Measurements from ENCODE around the gene ZNF792. TPM values are rescaled to one million over a fixed set of nuclear protein-coding genes. Genes with fewer than 3 reads are reported as not detected.

The ZNF792 gene
- total RNA-seq, 1 donor from 2014 or later, result 5.9 TPM

- Histone ChIP-seq H2AFZ (ENCODE audit: low read depth, low read length) (no peak overlapping the region), H3K4me1 (ENCODE audit: insufficient read depth, low read length) (no peaks in the 10 kb centered on the region), H3K36me3 (ENCODE audit: insufficient read depth, low read length) (peaks cover 14% of the 10 kb centered on the region), H4K20me1 (ENCODE audit: insufficient read depth, low read length) (peaks cover 35% of the 10 kb centered on the region), H3K9me3 (ENCODE audit: insufficient read depth, low read depth, low read length) (peaks cover 2% of the 10 kb centered on the region), H3K4me3 (ENCODE audit: insufficient read depth, low read depth, low read length) (no peak overlapping the region), H3K27me3 (ENCODE audit: insufficient read depth, low read length) (no peaks in the 10 kb centered on the region), H3K4me2 (ENCODE audit: low read length) (no peak overlapping the region), H3K9ac (ENCODE audit: low read length) (no peak overlapping the region), H3K79me2 (ENCODE audit: insufficient read depth, low read length) (peaks cover 15% of the 10 kb centered on the region), H3K27ac (ENCODE audit: low read depth, low read length) (no peak overlapping the region)
- no peak for FAIRE-seq
- H3K4me3 Mint-ChIP-seq (ENCODE audit: unreplicated experiment), result no peak overlapping the region
- TF ChIP-seq, protein P1, sequence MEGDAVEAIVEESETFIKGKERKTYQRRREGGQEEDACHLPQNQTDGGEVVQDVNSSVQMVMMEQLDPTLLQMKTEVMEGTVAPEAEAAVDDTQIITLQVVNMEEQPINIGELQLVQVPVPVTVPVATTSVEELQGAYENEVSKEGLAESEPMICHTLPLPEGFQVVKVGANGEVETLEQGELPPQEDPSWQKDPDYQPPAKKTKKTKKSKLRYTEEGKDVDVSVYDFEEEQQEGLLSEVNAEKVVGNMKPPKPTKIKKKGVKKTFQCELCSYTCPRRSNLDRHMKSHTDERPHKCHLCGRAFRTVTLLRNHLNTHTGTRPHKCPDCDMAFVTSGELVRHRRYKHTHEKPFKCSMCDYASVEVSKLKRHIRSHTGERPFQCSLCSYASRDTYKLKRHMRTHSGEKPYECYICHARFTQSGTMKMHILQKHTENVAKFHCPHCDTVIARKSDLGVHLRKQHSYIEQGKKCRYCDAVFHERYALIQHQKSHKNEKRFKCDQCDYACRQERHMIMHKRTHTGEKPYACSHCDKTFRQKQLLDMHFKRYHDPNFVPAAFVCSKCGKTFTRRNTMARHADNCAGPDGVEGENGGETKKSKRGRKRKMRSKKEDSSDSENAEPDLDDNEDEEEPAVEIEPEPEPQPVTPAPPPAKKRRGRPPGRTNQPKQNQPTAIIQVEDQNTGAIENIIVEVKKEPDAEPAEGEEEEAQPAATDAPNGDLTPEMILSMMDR (IDR thresholded peaks at IDR 0.05; ENCODE audit: insufficient read depth, low read depth, low read length), result no peak
- no peak for TF ChIP-seq EZH2 (IDR thresholded peaks at IDR 0.05; ENCODE audit: insufficient read depth, low read length)
- no peaks in the 10 kb centered on the region for H3K4me1 Mint-ChIP-seq (ENCODE audit: low read depth, unreplicated experiment)
- H3K27ac Mint-ChIP-seq (ENCODE audit: unreplicated experiment), result peak overlapping the region; percentile 34
- peaks cover 27% of the 10 kb centered on the region for H3K36me3 Mint-ChIP-seq (ENCODE audit: low read depth, unreplicated experiment)
- peaks cover 3% of the 10 kb centered on the region for H3K9me3 Mint-ChIP-seq (ENCODE audit: unreplicated experiment)
- no peak for DNase-seq (ENCODE audit: low read depth)
- H3K27me3 Mint-ChIP-seq (ENCODE audit: low read depth, unreplicated experiment), result no peaks in the 10 kb centered on the region
Observed at GRCh38 chr19:35011737-35012682, 48.0 kb upstream of the ZNF792 start.

DNA sequence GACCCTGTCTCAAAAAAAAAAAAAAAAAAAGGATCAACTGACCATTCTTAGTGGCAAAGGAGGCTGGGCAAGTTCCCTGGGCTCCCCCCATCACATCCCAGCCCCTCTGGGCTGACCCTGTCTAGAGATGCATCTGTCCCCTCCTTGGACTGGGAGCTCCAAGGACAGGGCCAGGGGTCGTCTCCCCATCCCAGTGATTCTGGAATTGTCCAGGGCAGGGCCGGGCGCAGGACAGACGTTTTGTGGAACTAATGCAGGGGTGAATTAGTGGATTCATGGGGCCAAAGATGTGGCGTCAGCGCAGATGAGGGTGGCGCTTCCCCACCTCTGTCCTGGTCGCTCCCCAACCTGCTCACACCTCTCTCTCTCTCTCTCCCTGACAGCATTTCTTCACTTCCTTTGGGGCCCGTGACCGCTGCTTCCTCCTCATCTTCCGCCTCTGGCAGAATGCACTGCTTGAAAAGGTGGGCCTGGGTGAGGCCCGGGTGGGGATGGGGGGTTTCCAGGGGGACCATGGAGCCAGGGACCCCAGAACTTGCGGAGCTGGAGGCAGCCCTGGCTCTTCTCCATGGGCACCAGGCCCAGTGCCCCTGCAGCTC is 47.2 kb upstream of the ZNF792 start:
- H3K36me3 Mint-ChIP-seq (ENCODE audit: low read depth, unreplicated experiment), result peaks cover 34% of the 10 kb centered on the region
- Histone ChIP-seq H3K79me2 (ENCODE audit: insufficient read depth, low read length) (peaks cover 22% of the 10 kb centered on the region), H3K9ac (ENCODE audit: low read length) (no peak overlapping the region), H2AFZ (ENCODE audit: low read depth, low read length) (no peak overlapping the region), H3K4me3 (ENCODE audit: insufficient read depth, low read depth, low read length) (no peak overlapping the region), H3K27me3 (ENCODE audit: insufficient read depth, low read length) (no peaks in the 10 kb centered on the region), H3K4me2 (ENCODE audit: low read length) (no peak overlapping the region), H3K9me3 (ENCODE audit: insufficient read depth, low read depth, low read length) (peaks cover 2% of the 10 kb centered on the region), H3K4me1 (ENCODE audit: insufficient read depth, low read length) (peaks cover 8% of the 10 kb centered on the region), H3K27ac (ENCODE audit: low read depth, low read length) (no peak overlapping the region), H4K20me1 (ENCODE audit: insufficient read depth, low read length) (peaks cover 43% of the 10 kb centered on the region), H3K36me3 (ENCODE audit: insufficient read depth, low read length) (peaks cover 14% of the 10 kb centered on the region)
- H3K4me1 Mint-ChIP-seq (ENCODE audit: low read depth, unreplicated experiment), result no peaks in the 10 kb centered on the region
- no peak overlapping the region for H3K4me3 Mint-ChIP-seq (ENCODE audit: unreplicated experiment)
- no peak for DNase-seq (ENCODE audit: low read depth)
- no peak overlapping the region for H3K27ac Mint-ChIP-seq (ENCODE audit: unreplicated experiment)
- TF ChIP-seq, protein P1 (IDR thresholded peaks at IDR 0.05; ENCODE audit: insufficient read depth, low read depth, low read length), result no peak
- no peak for TF ChIP-seq EZH2 (IDR thresholded peaks at IDR 0.05; ENCODE audit: insufficient read depth, low read length)
- H3K9me3 Mint-ChIP-seq (ENCODE audit: unreplicated experiment), result peaks cover 3% of the 10 kb centered on the region
- FAIRE-seq, result no peak
- H3K27me3 Mint-ChIP-seq (ENCODE audit: low read depth, unreplicated experiment), result no peaks in the 10 kb centered on the region
